Kidney tubule cell (primary cell): ENCODE results near the gene COL9A1.

Experiments
- DNase-seq: peaks from one replicate; pipeline ENCODE4 v3.0.0-alpha.2; 2018; ENCODE audit warnings: low spot score

COL9A1 gene

DNA sequence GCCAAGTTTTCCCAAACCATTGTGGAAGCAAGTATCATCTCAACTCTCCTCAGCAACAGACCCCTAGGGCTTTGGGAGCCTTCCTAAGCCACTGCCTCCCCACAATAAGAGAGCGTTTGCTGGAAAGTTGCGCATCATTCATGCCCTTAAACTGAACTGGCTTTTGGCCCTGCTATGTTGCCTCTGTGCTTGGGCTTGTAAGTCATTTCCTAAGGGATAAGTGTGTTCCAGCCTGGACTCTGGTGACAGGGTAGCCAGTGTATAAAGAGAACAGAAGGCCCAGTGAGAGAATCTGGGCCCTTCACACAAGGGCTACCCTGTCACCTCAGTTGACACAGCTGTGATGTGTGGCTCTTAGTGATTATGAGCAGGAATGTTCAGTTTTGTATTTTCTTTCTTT lies 77.8 kb downstream of the COL9A1 start:
- DNase-seq, result no peak

GRCh38 chr6:70222439-70222749 lies 80.5 kb downstream of the COL9A1 start:
- no peak for DNase-seq

DNA sequence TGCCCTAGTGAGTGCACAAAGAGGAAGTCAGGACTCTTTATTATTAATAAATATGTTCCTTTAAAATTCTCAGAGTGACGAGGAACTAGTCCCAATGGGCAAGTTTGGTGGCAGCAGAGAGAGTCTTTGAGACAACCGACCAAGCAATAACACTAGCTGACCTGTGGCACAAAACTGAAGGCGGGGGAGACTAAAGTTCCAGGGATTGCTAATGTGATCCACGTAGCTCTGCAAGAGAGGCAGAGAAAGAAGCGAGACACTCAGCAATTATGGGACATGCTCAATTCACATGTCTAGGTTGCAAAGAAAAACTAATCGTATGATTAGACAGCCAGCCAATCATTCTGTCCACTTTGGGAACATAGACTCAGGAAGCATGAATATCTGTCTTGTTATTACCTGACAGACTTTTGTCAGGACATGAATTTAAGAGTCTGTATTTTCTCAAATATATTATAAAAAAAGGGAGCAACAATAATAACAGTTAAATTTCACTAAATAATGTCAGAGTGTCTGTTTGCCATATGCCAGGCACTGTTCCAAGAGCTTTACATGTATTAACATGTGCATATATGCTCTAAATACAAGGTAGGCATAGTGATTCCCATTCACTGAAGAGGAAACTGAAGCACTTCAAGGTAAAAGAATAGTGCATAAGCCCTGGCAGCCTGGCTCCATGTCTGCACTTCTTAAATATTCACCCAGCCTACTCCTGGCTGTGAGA lies 81.0 kb downstream of the COL9A1 start:
- DNase-seq, result no peak

GRCh38 chr6:70221025-70221714 lies 81.7 kb downstream of the COL9A1 start:
- DNase-seq, result peak; percentile 43

- peak; percentile 6 for DNase-seq
These were observed 82.8 kb downstream of the COL9A1 start for GRCh38 chr6:70219943-70220613.

DNA sequence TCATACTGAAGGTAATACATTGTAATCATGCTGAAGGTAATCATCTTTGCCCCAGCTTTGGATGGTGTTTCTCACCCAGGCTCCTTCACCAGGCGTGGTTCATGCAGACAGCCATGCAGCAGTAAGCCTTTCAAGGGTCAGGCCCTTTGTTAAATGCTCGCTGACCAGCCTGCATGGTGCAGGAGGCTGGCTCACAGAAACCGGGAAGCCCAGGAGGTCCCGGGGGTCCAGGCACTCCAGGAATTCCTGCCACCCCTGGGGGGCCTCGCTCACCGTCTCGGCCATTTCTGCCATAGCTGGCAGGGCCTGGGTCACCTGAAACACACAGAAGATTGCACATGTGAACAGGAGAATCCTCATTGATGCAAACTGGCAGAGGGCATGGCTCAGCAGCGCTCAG lies 86.1 kb downstream of the COL9A1 start:
- DNase-seq, result no peak

GRCh38 chr6:70215460-70216108 lies 87.3 kb downstream of the COL9A1 start:
- no peak for DNase-seq

GRCh38 chr6:70210462-70210861 lies 92.4 kb downstream of the COL9A1 start:
- no peak for DNase-seq

DNA sequence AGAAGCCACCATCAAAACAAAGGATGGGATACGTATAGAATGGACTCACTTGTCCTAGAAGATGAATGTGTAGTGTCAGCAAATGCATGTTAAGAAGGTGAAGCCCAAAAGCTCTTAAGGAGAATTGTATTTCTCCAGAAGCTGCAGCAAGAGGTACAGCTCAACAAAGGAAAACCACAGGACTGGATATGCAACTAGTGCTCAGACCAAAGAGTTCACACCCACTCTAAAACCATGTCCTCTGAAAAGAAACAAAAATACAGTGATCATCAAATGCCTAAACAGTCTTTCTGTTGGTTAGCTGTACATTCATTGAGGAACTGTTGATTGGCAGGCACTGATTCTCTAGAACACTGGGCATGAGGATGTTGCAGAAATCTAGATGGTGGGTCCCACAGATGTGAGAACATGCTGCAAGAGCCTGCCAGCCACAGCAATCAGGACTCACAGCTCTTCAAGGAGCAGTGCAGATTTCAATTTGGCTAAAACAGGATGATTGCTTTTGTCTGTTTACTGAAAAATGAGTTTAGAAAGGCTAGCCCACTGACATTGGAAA lies 94.6 kb downstream of the COL9A1 start:
- no peak for DNase-seq

DNA sequence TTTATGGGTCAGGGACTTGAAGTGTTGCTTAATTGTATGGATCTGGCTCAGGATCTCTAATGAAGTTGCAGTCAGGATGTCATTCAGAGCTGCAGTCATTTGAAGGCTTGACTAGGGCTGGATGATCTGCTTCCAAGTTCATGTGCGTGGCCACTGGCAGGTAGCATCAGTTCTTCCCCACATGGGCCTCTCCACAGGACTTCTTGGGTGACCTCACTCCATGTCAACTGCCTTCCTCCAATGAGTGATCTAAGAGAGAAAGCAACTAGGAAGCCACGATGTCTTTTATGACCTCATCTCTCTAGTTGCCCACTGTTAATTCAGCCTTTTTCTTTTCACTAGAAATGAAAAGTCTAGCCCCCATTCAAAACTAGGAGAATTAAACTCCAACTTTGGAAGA lies 104.1 kb downstream of the COL9A1 start:
- no peak for DNase-seq

DNA sequence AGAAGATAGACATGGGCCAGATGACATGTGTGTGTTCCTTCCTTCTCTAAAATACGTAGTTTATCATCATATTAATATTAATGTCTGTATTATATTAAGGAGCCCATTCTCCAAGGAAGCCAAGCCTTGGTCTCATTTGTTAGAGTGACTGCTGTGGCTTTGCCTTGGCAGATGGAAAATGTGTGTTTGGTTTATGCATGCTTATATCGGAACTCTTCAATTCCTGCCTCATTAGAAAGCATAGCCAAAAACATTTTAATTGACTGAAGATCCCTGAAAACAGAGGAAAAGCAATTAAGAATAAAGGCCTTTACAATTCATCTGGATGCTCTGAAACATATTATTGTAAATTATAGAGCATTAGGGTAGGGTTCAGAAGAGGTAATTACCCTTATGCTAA lies 106.4 kb downstream of the COL9A1 start:
- no peak for DNase-seq

- no peak for DNase-seq
These were observed 108.5 kb downstream of the COL9A1 start for GRCh38 chr6:70194421-70194820.

DNA sequence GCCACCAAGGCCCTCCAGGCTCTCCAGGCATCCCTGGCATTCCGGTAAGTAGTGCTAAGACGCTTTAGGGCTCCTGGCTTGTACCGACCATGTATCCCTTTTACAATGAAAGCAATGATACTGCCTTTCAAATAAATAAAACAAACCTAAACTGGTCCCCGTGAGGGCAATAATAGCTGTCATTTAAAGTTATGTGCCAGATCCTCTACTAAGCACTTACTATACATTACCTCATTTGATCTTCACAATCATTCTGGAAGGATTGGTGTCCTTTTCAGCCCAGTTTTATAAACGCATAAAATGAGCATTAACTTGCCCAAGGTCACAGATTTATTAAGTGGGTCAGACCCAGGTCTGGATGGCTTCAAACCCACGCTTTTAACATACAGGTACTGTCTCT lies 114.7 kb downstream of the COL9A1 start:
- DNase-seq, result no peak

DNA sequence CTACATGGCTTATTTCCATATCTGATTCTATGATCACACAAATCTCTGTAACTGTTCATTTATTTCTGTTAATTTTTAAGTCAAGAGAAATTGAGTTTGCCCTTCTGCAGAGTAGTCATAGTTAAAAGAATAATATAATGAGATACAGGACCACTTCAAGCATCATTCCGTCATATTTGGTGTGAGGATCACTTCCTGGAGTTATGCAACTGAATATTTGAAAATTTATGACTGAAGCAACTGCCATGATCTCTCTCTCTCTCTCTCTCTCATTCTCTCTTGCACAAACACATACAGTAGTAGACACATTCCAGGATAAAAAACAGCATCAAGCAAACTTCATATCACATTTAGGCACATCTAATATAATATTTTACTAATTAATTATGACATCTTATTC lies 116.4 kb downstream of the COL9A1 start:
- no peak for DNase-seq

DNA sequence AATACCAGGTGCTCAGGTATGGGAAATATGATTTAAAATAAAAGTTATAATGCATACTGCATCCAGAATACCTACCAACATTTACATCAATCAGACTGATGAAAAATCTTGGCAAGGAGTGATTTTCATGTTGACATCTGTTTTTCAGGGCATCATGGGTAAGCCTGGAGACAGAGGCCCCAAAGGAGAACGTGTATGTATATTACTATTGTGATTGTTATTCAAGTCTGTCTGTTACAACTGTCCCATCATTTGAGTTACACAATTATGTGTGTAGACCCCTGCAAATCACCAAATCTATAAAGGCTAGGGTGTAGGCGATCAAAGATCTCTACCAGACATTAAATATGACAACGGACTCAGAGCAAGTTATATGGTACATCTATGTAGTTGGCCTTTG lies 118.2 kb downstream of the COL9A1 start:
- DNase-seq, result no peak

GRCh38 chr6:70183538-70183937 lies 119.3 kb downstream of the COL9A1 start:
- no peak for DNase-seq

DNA sequence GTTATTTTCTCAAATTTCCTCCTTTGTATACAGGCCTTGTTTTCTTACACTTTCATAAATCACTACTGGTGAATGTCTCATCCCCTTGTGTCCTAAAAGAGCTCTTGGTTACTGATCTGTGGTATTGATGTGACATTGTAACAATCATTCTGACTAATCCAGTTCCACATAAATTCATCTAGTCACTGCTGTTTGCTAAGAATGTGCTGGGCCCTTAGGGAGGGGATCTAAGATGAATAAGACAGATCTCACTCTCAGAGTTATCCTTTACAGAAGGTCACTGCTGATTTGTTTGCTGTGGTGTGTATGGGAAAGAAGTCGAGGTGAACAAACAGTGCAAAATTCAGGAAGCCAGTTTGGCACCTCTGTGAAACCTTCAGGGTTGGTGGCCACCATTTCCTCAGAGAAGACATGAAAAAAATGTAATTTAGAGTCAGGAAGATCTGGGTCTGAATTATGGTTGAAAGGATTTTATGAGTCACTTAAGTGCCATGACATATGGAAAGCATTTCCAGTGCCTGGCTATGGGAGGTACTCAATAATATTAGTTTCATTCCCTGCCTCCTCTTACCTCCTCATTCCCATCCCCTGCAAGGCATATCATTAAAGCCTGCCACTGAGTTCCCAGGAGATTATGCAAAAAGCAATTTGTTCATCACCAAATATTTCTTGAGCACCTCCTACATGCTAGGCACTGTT lies 121.8 kb downstream of the COL9A1 start:
- peak; percentile 75 for DNase-seq

- no peak for DNase-seq
These were observed 122.5 kb downstream of the COL9A1 start for GRCh38 chr6:70180183-70180900.

DNA sequence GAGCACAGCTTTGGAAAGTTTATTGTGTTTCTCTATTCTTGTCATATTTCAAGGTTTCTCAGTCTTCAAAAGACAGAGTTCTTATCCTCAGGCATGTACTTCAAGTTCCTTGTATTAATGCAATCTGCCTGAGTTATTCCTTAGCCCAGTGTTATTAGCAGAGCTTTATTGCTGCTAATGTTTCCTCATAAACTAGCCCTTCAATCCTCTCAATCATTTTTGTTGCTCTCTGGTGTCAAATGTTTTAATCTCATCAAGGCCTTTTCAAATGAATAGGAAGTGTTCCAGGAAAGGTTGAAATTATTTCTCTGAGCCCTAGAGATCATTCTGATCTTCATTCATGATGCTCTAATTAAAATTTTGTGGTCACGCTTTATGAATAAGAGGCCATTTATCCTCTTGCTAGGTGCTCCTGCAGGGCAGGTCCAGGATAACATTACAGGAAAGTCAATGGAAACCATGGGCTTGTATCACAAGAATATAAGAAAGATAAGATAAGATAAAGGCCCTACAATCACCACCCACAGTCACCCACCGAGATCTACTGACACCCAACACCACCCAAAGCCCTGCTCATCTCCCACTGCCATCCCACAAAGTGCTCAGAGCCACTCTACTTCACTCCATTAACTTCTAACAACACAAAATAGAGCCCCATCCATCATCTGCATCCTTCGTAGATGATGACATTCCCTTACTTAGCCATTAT lies 125.9 kb downstream of the COL9A1 start:
- DNase-seq, result no peak

DNA sequence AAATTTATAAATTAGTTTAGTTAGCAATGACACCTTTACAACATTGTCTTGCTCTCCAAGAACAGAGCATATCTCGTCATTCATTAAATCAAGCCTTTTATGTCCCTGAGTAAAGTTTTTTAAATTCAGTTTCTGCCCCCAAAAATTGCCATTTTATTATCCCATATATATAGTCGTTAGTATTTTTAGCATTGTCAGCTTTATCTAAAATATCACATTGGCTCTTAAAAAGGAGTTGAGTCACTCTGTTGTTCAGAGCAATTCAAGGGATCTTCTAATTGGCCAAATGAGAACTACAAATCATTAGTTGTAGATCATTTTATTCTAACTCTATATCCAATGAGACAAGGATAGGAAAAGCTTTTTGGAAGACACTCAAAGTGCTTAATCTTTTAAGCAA lies 127.1 kb downstream of the COL9A1 start:
- no peak for DNase-seq

DNA sequence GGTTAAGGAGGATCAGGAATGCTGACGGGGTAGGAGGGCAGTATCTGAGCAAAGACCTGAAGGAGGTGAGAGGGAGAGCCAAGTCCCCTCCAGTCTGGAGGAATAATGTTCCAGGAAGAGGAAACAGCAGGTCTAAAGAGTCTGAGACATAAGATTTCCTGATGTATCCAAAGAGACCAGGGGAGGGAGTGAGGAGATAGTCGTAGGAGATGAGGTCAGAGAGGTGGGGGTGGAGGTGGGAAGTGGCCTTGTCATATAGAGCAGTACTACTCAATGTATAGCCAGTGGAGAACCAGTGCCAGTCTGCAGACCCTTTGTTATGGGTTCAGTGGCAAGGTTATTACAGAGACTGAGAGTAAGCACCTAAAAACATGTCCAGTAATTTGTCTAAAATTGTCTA lies 130.6 kb downstream of the COL9A1 start:
- no peak for DNase-seq
